Stimulated activated naive CD4-positive, alpha-beta T cell (primary cell): ENCODE measurements around the gene POU5F1.

ENCODE experiments used
- DNase-seq, 6 experiments: peaks; one replicate each; lab custom pipeline; 2025; lab: John Stamatoyannopoulos, UW

Gene POU5F1

DNA sequence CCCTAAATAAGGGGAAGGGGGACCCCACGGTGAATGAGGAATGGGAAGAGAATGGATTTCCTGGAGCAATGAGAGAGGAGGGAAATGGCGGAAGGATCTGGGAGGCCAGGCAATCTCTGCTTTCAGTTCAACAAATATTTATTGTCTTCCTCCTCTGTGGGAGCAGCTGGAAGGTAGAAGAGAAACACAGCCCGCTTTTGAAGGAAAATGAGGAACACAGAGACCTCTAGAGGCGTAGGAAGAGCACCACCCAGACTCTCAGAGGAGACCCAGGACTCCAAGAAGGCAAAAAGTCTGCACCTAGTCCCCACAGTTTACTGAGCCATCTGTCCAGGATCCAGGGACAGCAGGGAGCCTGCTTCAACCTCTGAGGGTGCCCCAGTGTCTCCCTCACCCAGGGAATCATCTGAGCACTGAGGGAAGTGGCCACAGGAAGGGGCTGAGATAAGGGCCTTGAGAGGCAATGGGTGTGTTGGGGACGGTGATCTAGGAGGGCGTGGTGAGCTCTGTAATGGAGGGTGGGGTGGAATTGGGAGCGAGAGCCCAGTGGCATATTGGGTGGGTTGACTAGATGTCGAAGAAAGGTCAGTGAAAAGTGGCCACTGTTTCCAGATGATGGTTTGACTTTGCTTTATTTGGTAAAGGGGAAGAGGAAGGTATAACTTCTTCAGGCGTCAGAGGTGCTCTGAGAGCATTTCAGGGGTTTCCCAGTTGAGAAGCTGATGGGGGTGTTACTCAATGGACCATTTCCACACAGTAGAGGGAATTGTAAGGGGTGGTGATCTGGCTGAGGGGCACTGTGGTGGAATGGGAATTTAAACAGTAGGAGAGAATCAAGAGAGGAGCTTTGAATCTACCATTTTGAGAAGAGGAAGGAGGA lies 55.3 kb downstream of the POU5F1 start:
- DNase-seq = peak in 1 of 6 experiments; percentile 30

GRCh38 chr6:31114541-31114878 lies 56.0 kb downstream of the POU5F1 start, which contains the start of gene PSORS1C1:
TSS of gene PSORS1C1 (plus strand) at chr6:31114800. CDS start at chr6:31129633, 14,833 bp downstream.
- no peak for DNase-seq
